Panc1 (cell line): Measurements from ENCODE around the gene SPACA9. TPM values are rescaled to one million over a fixed set of nuclear protein-coding genes. Genes with fewer than 3 reads are reported as not detected.

Source experiments
- ATAC-seq: fragments of 200-7000 bp; cut with Tn5 transposase; 2 replicates; pipeline ENCODE4 v1.9.1; 2020; ENCODE audit warnings: mild to moderate bottlenecking, moderate library complexity
- BruUV-seq: library from RNA; stranded (reverse); fragments of 400-500 nt; replicated peaks from 2 replicates; lab custom pipeline; 2021; lab: Mats Ljungman, UMichigan
- CTCF ChIA-PET: fragments of 300-600 bp; sonication (Branson Sonifier 250); formaldehyde crosslinking; loops from one replicate; lab custom pipeline; 2022; ENCODE audit warnings: antibody characterized with exemption; lab: Charles Lee
- POLR2A ChIA-PET: fragments of 300-600 bp; sonication (Branson Sonifier 250); formaldehyde crosslinking; loops from one replicate; lab custom pipeline; 2022; ENCODE audit warnings: antibody characterized with exemption; lab: Charles Lee
- DNase-seq: peaks from one replicate; pipeline ENCODE4 v3.0.0-alpha.2; 2010; ENCODE audit warnings: low read depth, low spot score
- H3K27ac ChIP-seq: 2 replicates; pipeline ENCODE4 v1.5.1; 2011; ENCODE audit warnings: mild to moderate bottlenecking, low read length, inconsistent platforms
- H3K27me3 ChIP-seq: fragments of 200-500 bp; sonication (Bioruptor generic); 2 replicates; pipeline ENCODE4 v1.6.0; 2014; ENCODE audit warnings: low read length, inconsistent platforms; ENCODE audit not compliant: control insufficient read depth, insufficient read depth
- H3K36me3 ChIP-seq: fragments of 200-500 bp; sonication (Bioruptor generic); 2 replicates; pipeline ENCODE4 v1.5.1; 2014; ENCODE audit warnings: inconsistent platforms, mild to moderate bottlenecking, low read length, moderate library complexity; ENCODE audit not compliant: control insufficient read depth, insufficient read depth
- H3K4me1 ChIP-seq: 2 replicates; pipeline ENCODE4 v1.5.1; 2011; ENCODE audit warnings: inconsistent platforms, mild to moderate bottlenecking, low read length, moderate library complexity; ENCODE audit not compliant: control insufficient read depth, insufficient read depth
- H3K4me3 ChIP-seq, 2 experiments: 2 replicates each; pipeline ENCODE4 v1.5.1; 2011 to 2012; ENCODE audit warnings: low read depth in 2 of 2, low read length in 2 of 2, mild to moderate bottlenecking in 2 of 2, inconsistent platforms in 1 of 2, moderate library complexity in 1 of 2
- H3K9me3 ChIP-seq: fragments of 200-500 bp; sonication (Bioruptor generic); 2 replicates; pipeline ENCODE4 v1.5.1; 2014; ENCODE audit warnings: low read depth, mild to moderate bottlenecking, inconsistent platforms, low read length, moderate library complexity; ENCODE audit not compliant: control insufficient read depth, insufficient read depth
- CTCF ChIP-seq: fragments of 450-650 bp; IDR thresholded peaks from 2 replicates; pipeline ENCODE4 v1.5.1; 2017; ENCODE audit warnings: mild to moderate bottlenecking
- POLR2AphosphoS5 ChIP-seq: IDR thresholded peaks from 2 replicates; pipeline ENCODE4 v1.6.1; 2012; ENCODE audit warnings: mild to moderate bottlenecking, low read depth, low read length, moderate library complexity
- REST ChIP-seq, 2 experiments: IDR thresholded peaks; 2 replicates each; pipeline ENCODE4 v1.6.1; 2011 to 2012; ENCODE audit warnings: low read depth in 2 of 2, control low read depth in 1 of 2, low read length in 1 of 2, mild to moderate bottlenecking in 1 of 2, moderate library complexity in 1 of 2; ENCODE audit not compliant: insufficient read depth in 1 of 2
- SIN3A ChIP-seq: IDR thresholded peaks from 2 replicates; pipeline ENCODE4 v1.6.1; 2012; ENCODE audit warnings: low read depth, mild to moderate bottlenecking, low read length, moderate library complexity, borderline replicate concordance; ENCODE audit not compliant: insufficient read depth
- TCF7L2 ChIP-seq: IDR thresholded peaks from 2 replicates; pipeline ENCODE4 v1.6.1; 2011; ENCODE audit warnings: mild to moderate bottlenecking, low read depth, low read length, inconsistent platforms
- in situ Hi-C: cut with HindIII; loops from 2 replicates; pipeline ENCODE4 v1.10.0; 2016; ENCODE audit warnings: low sequenced_read_pairs, low pct_unique_long_range_greater_than_20kb
- intact Hi-C: fragments of 100-400 bp; cut with micrococcal nuclease; formaldehyde crosslinking; loops from one replicate; pipeline ENCODE4 v1.10.0; 2022; ENCODE audit not compliant: unreplicated experiment
- total RNA-seq: library from RNA; stranded (reverse); gene quantifications from one replicate; pipeline ENCODE4 v1.2.1, GENCODE V29; 2021; ENCODE audit not compliant: unreplicated experiment

The SPACA9 gene
- total RNA-seq, 1 experiment from 2014 or later, result 3.0 TPM

- Histone ChIP-seq H3K9me3 (no peaks in the 10 kb centered on the region), H3K4me1 (no peaks in the 10 kb centered on the region), H3K27ac (no peak overlapping the region), H3K4me3 (no peak overlapping the region), H3K36me3 (no peaks in the 10 kb centered on the region), H3K27me3 (no peaks in the 10 kb centered on the region)
- intact Hi-C loops, result no loop called here
- CTCF ChIA-PET, result no interaction called here
- POLR2A ChIA-PET, result interaction anchor here (0.5 kb wide), 1 partner anchor 12 kb away, joined by 8 read pairs; no protein-coding TSS in a partner anchor
- in situ Hi-C loops, result no loop called here
- DNase-seq (no peak), ATAC-seq (no peak)
- BruUV-seq, result no TSS peak
- no peak for TF ChIP-seq REST (IDR thresholded peaks at IDR 0.05; ENCODE audit: insufficient read depth in 1 of 2, low read depth in 2 of 2, low read length in 1 of 2)
- no peak for TF ChIP-seq CTCF
- no peak for TF ChIP-seq SIN3A
- TF ChIP-seq POLR2AphosphoS5, result no peak
- TF ChIP-seq TCF7L2, result no peak
Measured at GRCh38 chr9:132863096-132863495, 15.6 kb upstream of the SPACA9 start.

GRCh38 chr9:132864277-132864676 lies 14.4 kb upstream of the SPACA9 start:
- ChIA-PET POLR2A (no interaction called here), CTCF (no interaction called here)
- TF ChIP-seq TCF7L2 (no peak), CTCF (no peak), SIN3A (no peak), POLR2AphosphoS5 (no peak), REST (IDR thresholded peaks at IDR 0.05; ENCODE audit: insufficient read depth in 1 of 2, low read depth in 2 of 2, low read length in 1 of 2) (no peak)
- no peaks in the 10 kb centered on the region for H3K4me1 ChIP-seq
- H3K27me3 ChIP-seq, result no peaks in the 10 kb centered on the region
- H3K4me3 ChIP-seq, result no peak overlapping the region
- no peak overlapping the region for H3K27ac ChIP-seq
- ATAC-seq (no peak), DNase-seq (no peak)
- no peaks in the 10 kb centered on the region for H3K9me3 ChIP-seq
- BruUV-seq, result no TSS peak
- no peaks in the 10 kb centered on the region for H3K36me3 ChIP-seq
- in situ Hi-C loops, result no loop called here
- intact Hi-C loops, result no loop called here
